Caco-2 (cell line): ENCODE measurements around the gene SKP1. TPM values are rescaled to one million over a fixed set of nuclear protein-coding genes. Genes with fewer than 3 reads are reported as not detected.

Experiments
- BruUV-seq: library from RNA; stranded (reverse); fragments of 400-500 nt; replicated peaks from 2 replicates; lab custom pipeline; 2021; lab: Mats Ljungman, UMichigan
- CTCF ChIA-PET: fragments of 300-600 bp; sonication (Branson Sonifier 250); formaldehyde crosslinking; loops from one replicate; lab custom pipeline; 2022; ENCODE audit warnings: antibody characterized with exemption; lab: Charles Lee
- POLR2A ChIA-PET: fragments of 300-600 bp; sonication (Branson Sonifier 250); formaldehyde crosslinking; loops from one replicate; lab custom pipeline; 2022; ENCODE audit warnings: antibody characterized with exemption; lab: Charles Lee
- DNase-seq, 2 experiments: peaks; one replicate each; pipeline versions ENCODE4 v3.0.0 to v3.0.0-alpha.2; 2020 to 2022
- H3K27me3 ChIP-seq: replicated peaks from 2 replicates; pipeline ENCODE4 v1.6.0; 2011; ENCODE audit warnings: low read length; ENCODE audit not compliant: control insufficient read depth, insufficient read depth
- H3K36me3 ChIP-seq: 2 replicates; pipeline ENCODE4 v1.5.1; 2011; ENCODE audit warnings: low read length; ENCODE audit not compliant: control insufficient read depth, insufficient read depth
- H3K4me1 ChIP-seq: fragments of 250-450 bp; sonication (Bioruptor Pico); 2 replicates; pipeline ENCODE4 v1.5.1; 2020; ENCODE audit warnings: mild to moderate bottlenecking
- H3K4me3 ChIP-seq: 2 replicates; pipeline ENCODE4 v1.5.1; 2011; ENCODE audit warnings: low read depth, mild to moderate bottlenecking, control low read depth, low read length
- H3K9me3 ChIP-seq: fragments of 250-450 bp; sonication (Bioruptor Pico); 2 replicates; pipeline ENCODE4 v1.5.1; 2020; ENCODE audit warnings: mild to moderate bottlenecking, moderate library complexity
- H3K27ac Mint-ChIP-seq: one replicate; pipeline ENCODE4 v1.8.0; 2022; ENCODE audit warnings: mixed read lengths; ENCODE audit not compliant: unreplicated experiment
- H3K27me3 Mint-ChIP-seq: one replicate; pipeline ENCODE4 v1.8.0; 2022; ENCODE audit warnings: mixed read lengths; ENCODE audit not compliant: insufficient read depth, unreplicated experiment
- H3K36me3 Mint-ChIP-seq: one replicate; pipeline ENCODE4 v1.8.0; 2022; ENCODE audit warnings: mild to moderate bottlenecking, mixed read lengths; ENCODE audit not compliant: insufficient read depth, unreplicated experiment
- H3K4me1 Mint-ChIP-seq: one replicate; pipeline ENCODE4 v1.8.0; 2022; ENCODE audit warnings: low read depth, mixed read lengths; ENCODE audit not compliant: unreplicated experiment
- H3K4me3 Mint-ChIP-seq: one replicate; pipeline ENCODE4 v1.8.0; 2022; ENCODE audit warnings: mild to moderate bottlenecking, moderate library complexity, mixed read lengths; ENCODE audit not compliant: unreplicated experiment
- H3K9me3 Mint-ChIP-seq: one replicate; pipeline ENCODE4 v1.8.0; 2022; ENCODE audit warnings: mixed read lengths; ENCODE audit not compliant: unreplicated experiment
- CTCF ChIP-seq, 2 experiments: fragments of 200-600 bp in 1 of 2; IDR thresholded peaks; 1 replicate in 1 of 2; 2 replicates in 1 of 2; pipeline versions ENCODE4 v1.5.1 to v1.8.0; 2011 to 2022; ENCODE audit warnings: antibody characterized with exemption in 1 of 2, control low read depth in 1 of 2, inconsistent platforms in 1 of 2, low read depth in 1 of 2, low read length in 1 of 2, mild to moderate bottlenecking in 1 of 2, moderate library complexity in 1 of 2; ENCODE audit not compliant: insufficient read depth in 1 of 2, severe bottlenecking in 1 of 2, unreplicated experiment in 1 of 2
- intact Hi-C: fragments of 100-400 bp; cut with micrococcal nuclease; formaldehyde crosslinking; loops from one replicate; pipeline ENCODE4 v1.10.0; 2022; ENCODE audit not compliant: unreplicated experiment
- total RNA-seq: library from RNA; stranded (reverse); gene quantifications from 2 replicates; pipeline ENCODE4 v1.2.3, GENCODE V29; 2022

SKP1 gene
- total RNA-seq, 1 experiment from 2014 or later = 365 TPM

DNA sequence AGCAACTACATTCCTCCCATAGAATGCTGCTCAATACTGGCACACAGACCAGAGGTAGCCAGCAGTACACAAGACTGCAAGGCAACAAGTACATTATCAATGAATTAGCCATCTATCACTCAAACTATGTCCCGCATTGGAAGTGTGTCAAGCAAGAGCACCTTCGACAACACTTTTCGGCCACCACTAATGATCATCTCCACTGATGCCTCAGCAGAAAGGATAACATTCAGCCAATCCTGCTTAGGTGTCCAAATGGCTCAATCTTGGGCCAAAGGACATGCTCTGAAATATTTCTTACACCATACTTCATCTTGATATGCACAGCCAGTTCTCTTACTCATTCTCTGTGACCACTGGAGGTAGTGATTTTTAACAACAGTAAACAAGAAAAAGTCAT is 25.0 kb downstream of the SKP1 start:
- H3K36me3 Mint-ChIP-seq = peaks cover 87% of the 10 kb centered on the region
- no peak overlapping the region for H3K27ac Mint-ChIP-seq
- H3K9me3 Mint-ChIP-seq = no peaks in the 10 kb centered on the region

GRCh38 chr5:134149571-134150303 is 27.0 kb downstream of the SKP1 start:
- Mint-ChIP-seq H3K36me3 (peaks cover 91% of the 10 kb centered on the region), H3K9me3 (no peaks in the 10 kb centered on the region), H3K4me1 (peaks cover 3% of the 10 kb centered on the region), H3K27ac (peak overlapping the region; percentile 32), H3K27me3 (no peaks in the 10 kb centered on the region), H3K4me3 (no peak overlapping the region)
- CTCF ChIA-PET = no interaction called here
- Histone ChIP-seq H3K4me1 (0 out of 2 replicates have a peak, but pooled peaks cover 6% of the 10 kb centered on the region), H3K36me3 (peaks cover 9% of the 10 kb centered on the region), H3K4me3 (no peak overlapping the region), H3K27me3 (no peaks in the 10 kb centered on the region), H3K9me3 (no peaks in the 10 kb centered on the region)
- no peak for TF ChIP-seq CTCF (IDR thresholded peaks at IDR 0.05; ENCODE audit: insufficient read depth in 1 of 2, low read depth in 1 of 2, low read length in 1 of 2, severe bottlenecking in 1 of 2, unreplicated experiment in 1 of 2)
- BruUV-seq = no TSS peak
- no peak for DNase-seq
- intact Hi-C loops = no loop called here
- POLR2A ChIA-PET = no interaction called here

More for the DNA sequence above, 25.0 kb downstream of the SKP1 start:
- no peak for TF ChIP-seq CTCF (IDR thresholded peaks at IDR 0.05; ENCODE audit: insufficient read depth in 1 of 2, low read depth in 1 of 2, low read length in 1 of 2, severe bottlenecking in 1 of 2, unreplicated experiment in 1 of 2)
- no peaks in the 10 kb centered on the region for H3K4me1 Mint-ChIP-seq
- Histone ChIP-seq H3K9me3 (no peaks in the 10 kb centered on the region), H3K4me3 (no peak overlapping the region), H3K4me1 (no peaks in the 10 kb centered on the region), H3K36me3 (peaks cover 8% of the 10 kb centered on the region), H3K27me3 (no peaks in the 10 kb centered on the region)
- H3K27me3 Mint-ChIP-seq = no peaks in the 10 kb centered on the region
- no peak overlapping the region for H3K4me3 Mint-ChIP-seq
- no TSS peak for BruUV-seq
- ChIA-PET POLR2A (no interaction called here), CTCF (no interaction called here)
- no peak for DNase-seq
- intact Hi-C loops = no loop called here

GRCh38 chr5:134148986-134149539 is 27.7 kb downstream of the SKP1 start:
- Mint-ChIP-seq H3K36me3 (peaks cover 91% of the 10 kb centered on the region), H3K4me3 (no peak overlapping the region), H3K27ac (no peak overlapping the region), H3K9me3 (no peaks in the 10 kb centered on the region), H3K4me1 (peaks cover 8% of the 10 kb centered on the region), H3K27me3 (no peaks in the 10 kb centered on the region)
- TF ChIP-seq CTCF (IDR thresholded peaks at IDR 0.05; ENCODE audit: insufficient read depth in 1 of 2, low read depth in 1 of 2, low read length in 1 of 2, severe bottlenecking in 1 of 2, unreplicated experiment in 1 of 2) = no peak
- CTCF ChIA-PET = no interaction called here
- no TSS peak for BruUV-seq
- POLR2A ChIA-PET = no interaction called here
- Histone ChIP-seq H3K36me3 (peaks cover 9% of the 10 kb centered on the region), H3K9me3 (no peaks in the 10 kb centered on the region), H3K27me3 (no peaks in the 10 kb centered on the region), H3K4me1 (0 out of 2 replicates have a peak, but pooled peaks cover 7% of the 10 kb centered on the region), H3K4me3 (no peak overlapping the region)
- intact Hi-C loops = no loop called here
- no peak for DNase-seq
